D721Med (cell line): ENCODE data around the gene ADAMTS17.

ENCODE experiments used
- DNase-seq: peaks from one replicate; pipeline ENCODE4 v3.0.0; 2011; ENCODE audit warnings: low spot score; ENCODE audit not compliant: insufficient read length
- FAIRE-seq: peaks from 2 replicates; lab custom pipeline; 2011; peaks lifted over from hg19 to GRCh38; lab: Jason Lieb, UNC
- TF ChIP-seq, protein P1 (sequence below): IDR thresholded peaks from 2 replicates; pipeline ENCODE4 v1.5.1; 2012; ENCODE audit warnings: mild to moderate bottlenecking, control low read depth; ENCODE audit not compliant: insufficient read depth; ENCODE audit errors: missing control alignments

The ADAMTS17 gene

DNA sequence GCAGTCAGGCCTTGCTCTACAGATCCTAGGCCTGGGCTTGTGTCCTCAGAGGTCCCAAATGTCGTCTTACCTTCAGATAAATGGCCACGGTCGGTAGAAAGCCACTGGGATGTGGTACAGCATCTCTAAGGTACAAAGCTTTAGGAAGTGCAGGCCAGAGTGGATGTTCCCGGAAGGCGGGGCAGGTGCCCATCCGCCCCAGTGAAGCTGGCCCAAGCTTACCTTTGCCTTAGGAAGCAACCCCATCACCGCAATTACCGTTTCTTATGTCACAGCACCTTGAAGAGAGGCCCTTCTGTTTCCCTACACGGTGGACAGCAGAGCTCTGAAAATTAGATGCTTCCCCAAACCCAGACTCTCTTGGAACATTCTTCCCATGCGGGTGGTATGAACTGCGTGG lies 368.4 kb downstream of the ADAMTS17 start:
- DNase-seq, result no peak
- TF ChIP-seq, protein P1, sequence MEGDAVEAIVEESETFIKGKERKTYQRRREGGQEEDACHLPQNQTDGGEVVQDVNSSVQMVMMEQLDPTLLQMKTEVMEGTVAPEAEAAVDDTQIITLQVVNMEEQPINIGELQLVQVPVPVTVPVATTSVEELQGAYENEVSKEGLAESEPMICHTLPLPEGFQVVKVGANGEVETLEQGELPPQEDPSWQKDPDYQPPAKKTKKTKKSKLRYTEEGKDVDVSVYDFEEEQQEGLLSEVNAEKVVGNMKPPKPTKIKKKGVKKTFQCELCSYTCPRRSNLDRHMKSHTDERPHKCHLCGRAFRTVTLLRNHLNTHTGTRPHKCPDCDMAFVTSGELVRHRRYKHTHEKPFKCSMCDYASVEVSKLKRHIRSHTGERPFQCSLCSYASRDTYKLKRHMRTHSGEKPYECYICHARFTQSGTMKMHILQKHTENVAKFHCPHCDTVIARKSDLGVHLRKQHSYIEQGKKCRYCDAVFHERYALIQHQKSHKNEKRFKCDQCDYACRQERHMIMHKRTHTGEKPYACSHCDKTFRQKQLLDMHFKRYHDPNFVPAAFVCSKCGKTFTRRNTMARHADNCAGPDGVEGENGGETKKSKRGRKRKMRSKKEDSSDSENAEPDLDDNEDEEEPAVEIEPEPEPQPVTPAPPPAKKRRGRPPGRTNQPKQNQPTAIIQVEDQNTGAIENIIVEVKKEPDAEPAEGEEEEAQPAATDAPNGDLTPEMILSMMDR, result no peak
- FAIRE-seq, result no peak

GRCh38 chr15:99970891-99971430 lies 370.8 kb downstream of the ADAMTS17 start:
- DNase-seq, result no peak
- TF ChIP-seq, protein P1, result no peak
- FAIRE-seq, result no peak

DNA sequence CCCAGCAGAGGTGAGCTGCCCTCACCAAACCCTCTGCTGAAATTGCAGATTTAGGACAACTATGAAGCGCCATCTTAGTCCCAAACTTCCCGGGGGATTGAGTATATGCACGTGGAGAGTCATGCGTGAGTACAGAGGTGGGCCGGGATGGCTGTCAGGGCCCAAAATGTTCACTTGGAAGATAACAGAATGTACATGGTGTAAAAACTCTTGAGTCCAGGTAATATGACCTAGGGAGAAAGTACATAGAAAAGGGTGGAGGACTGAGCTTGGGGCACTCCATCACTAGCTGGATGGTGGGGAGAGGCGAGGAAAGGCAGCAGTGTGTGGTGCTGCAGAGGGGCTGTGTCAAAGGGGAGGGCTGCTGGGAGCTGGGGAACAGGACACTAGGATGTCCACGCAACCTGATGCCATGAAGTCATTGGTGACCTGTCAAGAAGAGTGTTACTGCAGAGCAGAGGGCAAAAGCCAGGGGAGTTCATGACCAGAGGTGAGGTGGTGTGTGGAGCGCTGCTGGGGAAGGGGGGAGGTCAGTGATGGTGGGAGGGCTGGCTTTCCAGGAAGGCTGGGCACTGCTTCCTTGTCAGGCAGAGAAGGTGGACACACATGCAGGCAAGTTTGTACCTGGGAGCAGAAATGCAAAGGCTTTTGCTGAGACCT lies 372.4 kb downstream of the ADAMTS17 start:
- FAIRE-seq, result no peak

DNA sequence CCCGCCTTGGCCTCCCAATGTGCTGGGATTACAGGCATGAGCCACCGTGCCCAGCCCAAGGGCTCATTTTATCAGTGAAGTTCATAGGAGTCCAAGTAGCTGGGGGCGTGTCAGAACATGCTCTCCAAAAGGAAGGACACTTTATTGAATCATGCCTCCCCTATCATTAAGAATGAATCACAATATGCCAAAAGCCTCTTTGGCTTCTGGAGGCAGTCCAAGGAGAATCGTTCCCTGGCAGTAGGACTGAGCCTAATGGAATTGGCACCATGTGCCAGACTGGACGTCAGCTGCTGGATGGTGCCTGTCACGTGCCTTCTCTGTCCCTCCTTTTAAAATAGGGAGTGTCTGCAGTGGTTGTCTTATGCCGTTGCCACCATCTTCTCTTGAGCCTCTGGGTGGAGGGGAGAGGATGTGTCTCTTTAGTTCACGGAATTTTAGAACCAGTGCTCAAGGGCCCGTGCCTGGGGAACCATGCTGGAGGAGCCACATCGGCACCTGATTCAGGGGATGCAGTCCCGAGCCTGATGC lies 373.9 kb downstream of the ADAMTS17 start:
- FAIRE-seq (no peak), DNase-seq (no peak)
- TF ChIP-seq, protein P1, result no peak

More for the DNA sequence above, 372.4 kb downstream of the ADAMTS17 start:
- DNase-seq, result no peak
- TF ChIP-seq, protein P1, result no peak

DNA sequence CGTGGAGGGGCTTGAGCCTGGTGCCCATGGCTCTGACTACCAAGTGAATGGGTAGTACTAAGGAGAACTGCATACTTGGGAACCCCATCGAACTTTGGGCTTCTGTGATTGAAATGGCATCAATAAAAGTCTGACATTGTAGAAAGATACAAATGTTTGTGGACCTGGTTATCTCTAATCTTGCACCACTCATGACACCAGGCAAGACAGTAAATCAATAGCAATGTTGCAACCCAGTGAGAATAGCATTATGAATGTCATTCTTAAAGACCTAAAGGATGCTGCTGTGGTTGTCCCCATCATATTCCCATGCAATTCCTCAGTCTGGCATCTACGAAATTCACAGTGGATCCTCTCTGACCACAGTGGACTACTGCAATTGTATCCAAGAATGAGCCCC lies 375.0 kb downstream of the ADAMTS17 start:
- TF ChIP-seq, protein P1, result no peak
- no peak for DNase-seq

GRCh38 chr15:99965376-99965775 lies 376.4 kb downstream of the ADAMTS17 start:
- no peak for DNase-seq
- TF ChIP-seq, protein P1, result no peak
- FAIRE-seq, result no peak

More for the DNA sequence above, 375.0 kb downstream of the ADAMTS17 start:
- FAIRE-seq, result no peak

DNA sequence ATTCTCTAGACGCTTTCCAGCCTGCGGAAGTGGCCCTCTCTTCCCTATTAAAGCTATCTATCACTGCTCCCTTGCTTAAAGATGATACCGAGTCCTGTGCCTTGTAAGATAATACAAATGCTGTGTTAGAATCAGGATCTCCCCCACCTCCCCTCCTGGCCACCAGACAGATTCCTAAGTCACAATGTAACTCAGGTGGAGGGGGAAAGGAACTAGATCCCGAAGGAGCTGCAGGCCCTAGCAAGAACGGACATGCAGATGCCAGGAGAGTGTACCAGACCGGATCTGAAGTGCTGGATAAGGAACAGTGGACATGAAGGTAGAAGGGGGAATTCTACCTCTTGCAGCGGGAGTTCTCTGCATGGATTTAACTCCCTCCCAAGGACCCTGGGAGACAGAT lies 377.8 kb downstream of the ADAMTS17 start:
- TF ChIP-seq, protein P1, result no peak
- FAIRE-seq (no peak), DNase-seq (no peak)
